NCI-H2081 (cell line): ENCODE measurements around the gene FAP.

Source experiments
- DNase-seq, 2 experiments: peaks; one replicate each; lab custom pipeline; 2025; lab: John Stamatoyannopoulos, UW

The FAP gene

GRCh38 chr2:162126111-162126519, 117.1 kb downstream of the FAP start:
- DNase-seq: no peak

GRCh38 chr2:162125138-162125537, 118.1 kb downstream of the FAP start:
- DNase-seq: no peak

GRCh38 chr2:162123806-162124758, 119.2 kb downstream of the FAP start:
- peak; percentile 48 to 79 for DNase-seq
